HL-60 (cell line): ENCODE measurements around the gene FCRL6.

Experiments used
- CTCF ChIP-seq: IDR thresholded peaks from one replicate; pipeline ENCODE4 v1.5.1; 2011; ENCODE audit warnings: low read length, control low read depth, inconsistent platforms; ENCODE audit not compliant: insufficient read depth
- GABPA ChIP-seq: IDR thresholded peaks from 2 replicates; pipeline ENCODE4 v1.6.1; 2012; ENCODE audit warnings: low read depth
- POLR2AphosphoS5 ChIP-seq: IDR thresholded peaks from 2 replicates; pipeline ENCODE4 v1.6.1; 2012; ENCODE audit warnings: low read depth
- REST ChIP-seq: IDR thresholded peaks from 2 replicates; pipeline ENCODE4 v1.6.1; 2012; ENCODE audit warnings: low read depth; ENCODE audit not compliant: insufficient replicate concordance

DNA sequence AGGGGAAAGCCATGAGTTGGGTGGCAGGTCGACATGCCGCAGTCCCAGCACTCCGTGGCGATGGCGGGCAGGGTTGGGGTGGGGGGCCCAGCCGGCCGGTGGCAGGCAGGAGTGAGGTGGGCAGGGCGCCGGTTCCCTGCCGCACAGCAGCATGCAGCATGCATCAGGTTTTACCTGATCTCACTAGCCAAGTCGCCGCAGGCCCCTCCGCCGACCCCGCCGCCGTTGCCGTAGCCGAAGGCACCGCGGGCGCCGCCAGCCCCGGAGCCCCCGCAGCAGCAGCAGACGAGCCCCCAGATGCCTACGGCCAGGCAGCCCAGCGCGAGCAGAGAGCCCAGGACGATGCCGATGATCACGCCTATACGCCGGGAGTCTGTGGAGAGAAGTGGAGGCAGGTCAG is 53.5 kb downstream of the FCRL6 start:
- TF ChIP-seq CTCF: no peak
- no peak for TF ChIP-seq POLR2AphosphoS5
- TF ChIP-seq REST: no peak
- TF ChIP-seq GABPA: no peak
